WTC11 (cell line): ENCODE measurements around the gene ARHGAP30. TPM values are rescaled to one million over a fixed set of nuclear protein-coding genes. Genes with fewer than 3 reads are reported as not detected.

ENCODE experiments used
- ATAC-seq: fragments of 200-7000 bp; cut with Tn5 transposase; 2 replicates; pipeline ENCODE4 v1.10.0; 2021; ENCODE audit warnings: mild to moderate bottlenecking, moderate library complexity
- CTCF ChIA-PET: fragments of 300-600 bp; sonication (Branson Sonifier 250); formaldehyde crosslinking; loops from one replicate; lab custom pipeline; 2021; ENCODE audit warnings: antibody characterized with exemption; lab: Charles Lee
- POLR2A ChIA-PET: fragments of 350-600 bp; sonication (Branson Sonifier 250); formaldehyde crosslinking; loops from one replicate; lab custom pipeline; 2021; ENCODE audit warnings: antibody characterized with exemption; lab: Charles Lee
- DNase-seq: peaks from one replicate; pipeline ENCODE4 v3.0.0; 2021; ENCODE audit warnings: low spot score
- H3K27ac Mint-ChIP-seq: 2 replicates; pipeline ENCODE4 v1.8.0; 2021; ENCODE audit warnings: mixed read lengths
- H3K27me3 Mint-ChIP-seq: 2 replicates; pipeline ENCODE4 v1.8.0; 2021; ENCODE audit warnings: low read depth, mild to moderate bottlenecking, moderate library complexity, mixed read lengths
- H3K36me3 Mint-ChIP-seq: 2 replicates; pipeline ENCODE4 v1.8.0; 2021; ENCODE audit warnings: mixed read lengths
- H3K4me1 Mint-ChIP-seq: 2 replicates; pipeline ENCODE4 v1.8.0; 2022; ENCODE audit warnings: mixed read lengths
- H3K4me3 Mint-ChIP-seq: 2 replicates; pipeline ENCODE4 v1.8.0; 2021; ENCODE audit warnings: mild to moderate bottlenecking, moderate library complexity, mixed read lengths
- H3K9me3 Mint-ChIP-seq: 2 replicates; pipeline ENCODE4 v1.8.0; 2021; ENCODE audit warnings: mixed read lengths
- ELF4 ChIP-seq: sonication (generic); formaldehyde crosslinking; IDR thresholded peaks from 2 replicates; pipeline ENCODE4 v1.8.1; 2022; ENCODE audit warnings: low read depth, mild to moderate bottlenecking, moderate library complexity, missing genetic modification reagents
- FOXJ3 ChIP-seq: sonication (generic); formaldehyde crosslinking; IDR thresholded peaks from 2 replicates; pipeline ENCODE4 v1.9.0; 2021; ENCODE audit warnings: missing genetic modification reagents, mild to moderate bottlenecking, borderline replicate concordance
- FOXP4 ChIP-seq: sonication (generic); formaldehyde crosslinking; IDR thresholded peaks from 2 replicates; pipeline ENCODE4 v1.8.0; 2022; ENCODE audit warnings: mild to moderate bottlenecking, missing genetic modification reagents
- JUN ChIP-seq: sonication (generic); formaldehyde crosslinking; IDR thresholded peaks from 2 replicates; pipeline ENCODE4 v1.8.0; 2023; ENCODE audit warnings: mild to moderate bottlenecking, missing genetic modification reagents
- NFATC4 ChIP-seq: fragments of 250-450 bp; sonication (Bioruptor Pico); IDR thresholded peaks from 2 replicates; pipeline ENCODE4 v1.9.0; 2021; ENCODE audit warnings: mild to moderate bottlenecking
- NFE2L1 ChIP-seq: sonication (generic); formaldehyde crosslinking; IDR thresholded peaks from 2 replicates; pipeline ENCODE4 v1.8.1; 2023; ENCODE audit warnings: missing genetic modification reagents
- NR3C1 ChIP-seq: sonication (generic); formaldehyde crosslinking; conservative IDR thresholded peaks from 2 replicates; pipeline ENCODE4 v1.8.1; 2023; ENCODE audit warnings: low read depth, mild to moderate bottlenecking, missing genetic modification reagents
- PRDM15 ChIP-seq: sonication (generic); formaldehyde crosslinking; IDR thresholded peaks from 2 replicates; pipeline ENCODE4 v1.8.0; 2022; ENCODE audit warnings: missing genetic modification reagents
- PREB ChIP-seq: sonication (generic); formaldehyde crosslinking; IDR thresholded peaks from 2 replicates; pipeline ENCODE4 v1.8.1; 2022; ENCODE audit warnings: mild to moderate bottlenecking, missing genetic modification reagents, moderate library complexity, borderline replicate concordance
- PRRX2 ChIP-seq: fragments of 250-450 bp; sonication (Bioruptor Pico); IDR thresholded peaks from 2 replicates; pipeline ENCODE4 v1.8.0; 2021; ENCODE audit warnings: mild to moderate bottlenecking
- RELA ChIP-seq: sonication (generic); formaldehyde crosslinking; IDR thresholded peaks from 2 replicates; pipeline ENCODE4 v1.8.1; 2022; ENCODE audit warnings: missing genetic modification reagents, mild to moderate bottlenecking, borderline replicate concordance
- SMAD3 ChIP-seq: sonication (generic); formaldehyde crosslinking; IDR thresholded peaks from 2 replicates; pipeline ENCODE4 v1.8.0; 2022; ENCODE audit warnings: missing genetic modification reagents, mild to moderate bottlenecking, borderline replicate concordance
- SMAD4 ChIP-seq: sonication (generic); formaldehyde crosslinking; IDR thresholded peaks from 2 replicates; pipeline ENCODE4 v1.8.0; 2022; ENCODE audit warnings: mild to moderate bottlenecking, missing genetic modification reagents
- TCF7 ChIP-seq: sonication (generic); formaldehyde crosslinking; IDR thresholded peaks from 2 replicates; pipeline ENCODE4 v1.8.0; 2022; ENCODE audit warnings: mild to moderate bottlenecking, low read depth, missing genetic modification reagents, moderate library complexity
- TEAD1 ChIP-seq: sonication (generic); formaldehyde crosslinking; IDR thresholded peaks from 2 replicates; pipeline ENCODE4 v1.8.0; 2022; ENCODE audit warnings: mild to moderate bottlenecking, missing genetic modification reagents
- ZNF219 ChIP-seq: sonication (generic); formaldehyde crosslinking; IDR thresholded peaks from 2 replicates; pipeline ENCODE4 v1.8.0; 2023; ENCODE audit warnings: missing genetic modification reagents, mild to moderate bottlenecking, borderline replicate concordance
- ZNF317 ChIP-seq: sonication (generic); formaldehyde crosslinking; IDR thresholded peaks from 2 replicates; pipeline ENCODE4 v1.8.1; 2023; ENCODE audit warnings: low read depth, mild to moderate bottlenecking, moderate library complexity, missing genetic modification reagents, borderline replicate concordance
- ZNF423 ChIP-seq: fragments of 250-450 bp; sonication (Bioruptor Pico); IDR thresholded peaks from 2 replicates; pipeline ENCODE4 v2.1.2; 2022; ENCODE audit warnings: mild to moderate bottlenecking, moderate library complexity
- ZNF671 ChIP-seq: fragments of 250-450 bp; sonication (Bioruptor Pico); IDR thresholded peaks from 2 replicates; pipeline ENCODE4 v1.8.0; 2021; ENCODE audit warnings: mild to moderate bottlenecking
- total RNA-seq: library from RNA; stranded (reverse); gene quantifications from 3 replicates; pipeline ENCODE4 v1.2.3, GENCODE V29; 2021
- TF ChIP-seq, protein P1 (sequence below): fragments of 250-450 bp; sonication (Bioruptor Pico); IDR thresholded peaks from 2 replicates; pipeline ENCODE4 v1.9.0; 2021; ENCODE audit warnings: mild to moderate bottlenecking
- TF ChIP-seq, protein P2 (sequence below): sonication (generic); formaldehyde crosslinking; IDR thresholded peaks from 2 replicates; pipeline ENCODE4 v1.8.1; 2023; ENCODE audit warnings: mild to moderate bottlenecking, missing genetic modification reagents, moderate library complexity
- TF ChIP-seq, protein P3 (sequence below): sonication (generic); formaldehyde crosslinking; conservative IDR thresholded peaks from 2 replicates; pipeline ENCODE4 v1.8.1; 2022; ENCODE audit warnings: mild to moderate bottlenecking, missing genetic modification reagents
- TF ChIP-seq, protein P4 (sequence below): sonication (generic); formaldehyde crosslinking; IDR thresholded peaks from 2 replicates; pipeline ENCODE4 v1.8.0; 2022; ENCODE audit warnings: mild to moderate bottlenecking, missing genetic modification reagents

ARHGAP30 gene
- total RNA-seq, 1 experiment from 2014 or later, result 0.52 TPM

DNA sequence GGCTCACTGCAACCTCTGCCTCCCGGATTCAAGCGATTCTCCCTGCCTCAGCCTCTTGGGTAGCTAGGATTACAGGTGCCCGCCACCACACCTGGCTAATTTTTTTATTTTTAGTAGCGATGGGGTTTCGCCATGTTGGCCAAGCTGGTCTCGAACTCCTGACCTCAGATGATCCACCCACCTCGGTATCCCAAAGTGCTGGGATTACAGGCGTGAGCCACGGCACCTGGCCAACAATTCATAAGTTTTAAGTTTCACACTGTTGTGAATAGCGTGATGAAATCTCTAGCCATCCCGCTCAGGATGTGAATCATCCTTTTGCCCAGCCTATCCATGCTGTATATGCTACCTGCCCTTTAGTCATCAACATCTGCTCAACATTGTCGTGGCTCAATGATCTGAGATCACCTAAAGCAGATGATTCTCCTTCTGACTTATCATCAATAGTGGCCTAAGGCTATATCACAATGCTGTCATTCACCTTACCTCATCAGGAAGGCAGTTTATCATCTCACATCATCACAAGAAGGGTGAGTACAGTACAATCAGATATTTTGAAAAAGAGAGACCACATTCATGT is 45.5 kb upstream of the ARHGAP30 start (continued):
- TF ChIP-seq FOXP4 (CRISPR knock-in tag), result no peak
- no peak for TF ChIP-seq TEAD1 (CRISPR knock-in tag)
- TF ChIP-seq NR3C1 (CRISPR knock-in tag), result no peak
- no peak for TF ChIP-seq NFE2L1
- TF ChIP-seq, protein P1, sequence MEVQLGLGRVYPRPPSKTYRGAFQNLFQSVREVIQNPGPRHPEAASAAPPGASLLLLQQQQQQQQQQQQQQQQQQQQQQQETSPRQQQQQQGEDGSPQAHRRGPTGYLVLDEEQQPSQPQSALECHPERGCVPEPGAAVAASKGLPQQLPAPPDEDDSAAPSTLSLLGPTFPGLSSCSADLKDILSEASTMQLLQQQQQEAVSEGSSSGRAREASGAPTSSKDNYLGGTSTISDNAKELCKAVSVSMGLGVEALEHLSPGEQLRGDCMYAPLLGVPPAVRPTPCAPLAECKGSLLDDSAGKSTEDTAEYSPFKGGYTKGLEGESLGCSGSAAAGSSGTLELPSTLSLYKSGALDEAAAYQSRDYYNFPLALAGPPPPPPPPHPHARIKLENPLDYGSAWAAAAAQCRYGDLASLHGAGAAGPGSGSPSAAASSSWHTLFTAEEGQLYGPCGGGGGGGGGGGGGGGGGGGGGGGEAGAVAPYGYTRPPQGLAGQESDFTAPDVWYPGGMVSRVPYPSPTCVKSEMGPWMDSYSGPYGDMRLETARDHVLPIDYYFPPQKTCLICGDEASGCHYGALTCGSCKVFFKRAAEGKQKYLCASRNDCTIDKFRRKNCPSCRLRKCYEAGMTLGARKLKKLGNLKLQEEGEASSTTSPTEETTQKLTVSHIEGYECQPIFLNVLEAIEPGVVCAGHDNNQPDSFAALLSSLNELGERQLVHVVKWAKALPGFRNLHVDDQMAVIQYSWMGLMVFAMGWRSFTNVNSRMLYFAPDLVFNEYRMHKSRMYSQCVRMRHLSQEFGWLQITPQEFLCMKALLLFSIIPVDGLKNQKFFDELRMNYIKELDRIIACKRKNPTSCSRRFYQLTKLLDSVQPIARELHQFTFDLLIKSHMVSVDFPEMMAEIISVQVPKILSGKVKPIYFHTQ (CRISPR knock-in tag), result no peak
- no peak for TF ChIP-seq ZNF317 (CRISPR knock-in tag)
- TF ChIP-seq TCF7 (CRISPR knock-in tag), result no peak
- no peak for TF ChIP-seq ZNF219
- no peak for TF ChIP-seq ELF4 (CRISPR knock-in tag)
- TF ChIP-seq JUN (CRISPR knock-in tag), result no peak
- TF ChIP-seq, protein P2, sequence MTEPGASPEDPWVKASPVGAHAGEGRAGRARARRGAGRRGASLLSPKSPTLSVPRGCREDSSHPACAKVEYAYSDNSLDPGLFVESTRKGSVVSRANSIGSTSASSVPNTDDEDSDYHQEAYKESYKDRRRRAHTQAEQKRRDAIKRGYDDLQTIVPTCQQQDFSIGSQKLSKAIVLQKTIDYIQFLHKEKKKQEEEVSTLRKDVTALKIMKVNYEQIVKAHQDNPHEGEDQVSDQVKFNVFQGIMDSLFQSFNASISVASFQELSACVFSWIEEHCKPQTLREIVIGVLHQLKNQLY, result no peak
- TF ChIP-seq, protein P3, sequence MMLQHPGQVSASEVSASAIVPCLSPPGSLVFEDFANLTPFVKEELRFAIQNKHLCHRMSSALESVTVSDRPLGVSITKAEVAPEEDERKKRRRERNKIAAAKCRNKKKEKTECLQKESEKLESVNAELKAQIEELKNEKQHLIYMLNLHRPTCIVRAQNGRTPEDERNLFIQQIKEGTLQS (CRISPR knock-in tag), result no peak

GRCh38 chr1:161114556-161114955 is 44.9 kb upstream of the ARHGAP30 start:
- no peak overlapping the region; the same call in 1 of the 2 replicates for H3K27ac Mint-ChIP-seq
- peaks cover 3% of the 10 kb centered on the region; the same call in 1 of the 2 replicates for H3K36me3 Mint-ChIP-seq
- H3K4me3 Mint-ChIP-seq, result no peak overlapping the region
- ATAC-seq (no peak), DNase-seq (no peak)
- H3K9me3 Mint-ChIP-seq, result no peaks in the 10 kb centered on the region
- ChIA-PET POLR2A (no interaction called here), CTCF (interaction anchor here (0.6 kb wide), 1 partner anchor 29 kb away, joined by 3 read pairs; no protein-coding TSS in a partner anchor)
- no peaks in the 10 kb centered on the region for H3K27me3 Mint-ChIP-seq
- peaks cover 24% of the 10 kb centered on the region for H3K4me1 Mint-ChIP-seq
- no peak for TF ChIP-seq FOXJ3
- TF ChIP-seq RELA (CRISPR knock-in tag), result no peak
- TF ChIP-seq SMAD4 (CRISPR knock-in tag), result no peak
- TF ChIP-seq PRRX2 (CRISPR knock-in tag), result no peak
- TF ChIP-seq, protein P4, sequence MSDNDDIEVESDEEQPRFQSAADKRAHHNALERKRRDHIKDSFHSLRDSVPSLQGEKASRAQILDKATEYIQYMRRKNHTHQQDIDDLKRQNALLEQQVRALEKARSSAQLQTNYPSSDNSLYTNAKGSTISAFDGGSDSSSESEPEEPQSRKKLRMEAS (CRISPR knock-in tag), result no peak
- no peak for TF ChIP-seq ZNF671 (CRISPR knock-in tag)
- TF ChIP-seq, protein P3 (CRISPR knock-in tag), result no peak
- no peak for TF ChIP-seq JUN (CRISPR knock-in tag)
- no peak for TF ChIP-seq ZNF219
- no peak for TF ChIP-seq ZNF423 (CRISPR knock-in tag)
- TF ChIP-seq PREB (CRISPR knock-in tag), result no peak
- TF ChIP-seq NFATC4, result no peak
- TF ChIP-seq SMAD3 (CRISPR knock-in tag), result no peak
- no peak for TF ChIP-seq PRDM15 (CRISPR knock-in tag)
